Esophagus squamous epithelium (tissue), 4 donors: ENCODE data around the gene FOXO3.

Experiments used
- POLR2A ChIP-seq, 4 donors: fragments of 450-650 bp; IDR thresholded peaks; one replicate each; pipeline ENCODE4 v1.6.1; 2017; ENCODE audit warnings: antibody characterized with exemption in 4 of 4, mild to moderate bottlenecking in 4 of 4, moderate library complexity in 3 of 4
- TF ChIP-seq, protein P1 (sequence below), 6 experiments: fragments of 450-650 bp in 4 of 6; fragments of 200-600 bp in 2 of 6; sonication (generic) in 2 of 6; IDR thresholded peaks; one replicate each; pipeline ENCODE4 v1.5.1; 2016 to 2019; ENCODE audit warnings: antibody characterized with exemption in 6 of 6, mild to moderate bottlenecking in 4 of 6, moderate library complexity in 4 of 6

DNA sequence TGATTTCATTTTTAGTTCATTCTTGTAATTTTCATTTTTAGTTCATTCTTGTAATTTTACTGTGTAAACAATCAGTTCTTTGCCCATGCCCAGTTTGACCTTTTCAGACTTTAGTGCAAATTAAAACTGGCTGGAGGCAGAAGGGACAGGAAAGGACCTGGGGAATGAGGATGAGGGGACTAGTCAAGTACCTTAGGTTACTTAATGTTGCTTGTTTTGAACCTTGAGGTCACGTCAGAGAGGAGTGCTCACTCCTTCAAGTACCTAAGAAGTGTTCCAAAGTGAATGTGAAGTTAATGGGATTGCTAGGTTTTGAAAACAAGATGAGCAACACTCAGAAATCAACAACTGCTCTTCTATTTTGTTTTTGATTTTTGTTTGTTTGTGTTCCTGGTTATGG, 82.5 kb downstream of the FOXO3 start:
- TF ChIP-seq, protein P1, sequence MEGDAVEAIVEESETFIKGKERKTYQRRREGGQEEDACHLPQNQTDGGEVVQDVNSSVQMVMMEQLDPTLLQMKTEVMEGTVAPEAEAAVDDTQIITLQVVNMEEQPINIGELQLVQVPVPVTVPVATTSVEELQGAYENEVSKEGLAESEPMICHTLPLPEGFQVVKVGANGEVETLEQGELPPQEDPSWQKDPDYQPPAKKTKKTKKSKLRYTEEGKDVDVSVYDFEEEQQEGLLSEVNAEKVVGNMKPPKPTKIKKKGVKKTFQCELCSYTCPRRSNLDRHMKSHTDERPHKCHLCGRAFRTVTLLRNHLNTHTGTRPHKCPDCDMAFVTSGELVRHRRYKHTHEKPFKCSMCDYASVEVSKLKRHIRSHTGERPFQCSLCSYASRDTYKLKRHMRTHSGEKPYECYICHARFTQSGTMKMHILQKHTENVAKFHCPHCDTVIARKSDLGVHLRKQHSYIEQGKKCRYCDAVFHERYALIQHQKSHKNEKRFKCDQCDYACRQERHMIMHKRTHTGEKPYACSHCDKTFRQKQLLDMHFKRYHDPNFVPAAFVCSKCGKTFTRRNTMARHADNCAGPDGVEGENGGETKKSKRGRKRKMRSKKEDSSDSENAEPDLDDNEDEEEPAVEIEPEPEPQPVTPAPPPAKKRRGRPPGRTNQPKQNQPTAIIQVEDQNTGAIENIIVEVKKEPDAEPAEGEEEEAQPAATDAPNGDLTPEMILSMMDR (IDR thresholded peaks at IDR 0.05) = no peak
- TF ChIP-seq POLR2A (IDR thresholded peaks at IDR 0.05) = no peak
